SK-MEL-5 (cell line): ENCODE measurements around the gene SLIT3. TPM values are rescaled to one million over a fixed set of nuclear protein-coding genes. Genes with fewer than 3 reads are reported as not detected.
"Not testable (repeated sequence)": the region's sequence is repeated elsewhere in the genome, so short reads cannot be mapped to it uniquely, and the experiment has no call there.

ENCODE experiments used
- DNase-seq: peaks from one replicate; pipeline ENCODE4 v3.0.0-alpha.2; 2016; ENCODE audit warnings: low read depth, low spot score
- in situ Hi-C: cut with HindIII; loops from 2 replicates; pipeline ENCODE4 v1.10.0; 2016; ENCODE audit warnings: low sequenced_read_pairs, high pct_unique_total_duplicates, low pct_unique_long_range_greater_than_20kb
- total RNA-seq: library from RNA; depleted of rRNA; stranded (reverse); fragments of >200 nt; shearing (Covaris generic); gene quantifications from 2 replicates; pipeline ENCODE4 v1.2.3, GENCODE V29; 2014

Gene SLIT3
- total RNA-seq, 1 experiment from 2014 or later, result 0.63 TPM

- in situ Hi-C loops, result no loop called here
- no peak for DNase-seq
Observed at GRCh38 chr5:169148138-169148740, 152.7 kb downstream of the SLIT3 start.

- in situ Hi-C loops, result no loop called here
- no peak for DNase-seq
Observed at GRCh38 chr5:169147534-169147933, 153.4 kb downstream of the SLIT3 start.

GRCh38 chr5:169146158-169146557, 154.8 kb downstream of the SLIT3 start:
- in situ Hi-C loops, result no loop called here
- no peak for DNase-seq

- no peak for DNase-seq
- in situ Hi-C loops, result no loop called here
Observed at GRCh38 chr5:169142264-169142970, 158.5 kb downstream of the SLIT3 start.

GRCh38 chr5:169140215-169140614, 160.7 kb downstream of the SLIT3 start:
- in situ Hi-C loops, DNase-seq: not testable (repeated sequence)

GRCh38 chr5:169139480-169140050, 161.4 kb downstream of the SLIT3 start:
- DNase-seq, result no peak
- in situ Hi-C loops, result no loop called here

GRCh38 chr5:169133531-169133930, 167.4 kb downstream of the SLIT3 start:
- no peak for DNase-seq
- in situ Hi-C loops, result no loop called here

GRCh38 chr5:169132302-169132660, 168.7 kb downstream of the SLIT3 start:
- in situ Hi-C loops, result no loop called here

GRCh38 chr5:169131616-169132301, 169.2 kb downstream of the SLIT3 start:
- in situ Hi-C loops, result no loop called here
- DNase-seq, result no peak

More at GRCh38 chr5:169132302-169132660, 168.7 kb downstream of the SLIT3 start:
- DNase-seq, result no peak

GRCh38 chr5:169128679-169129078, 172.3 kb downstream of the SLIT3 start:
- in situ Hi-C loops, result no loop called here
- no peak for DNase-seq

GRCh38 chr5:169127431-169127830, 173.5 kb downstream of the SLIT3 start:
- in situ Hi-C loops, result no loop called here
- DNase-seq, result no peak

GRCh38 chr5:169126481-169127021, 174.4 kb downstream of the SLIT3 start:
- in situ Hi-C loops, result no loop called here
- no peak for DNase-seq

GRCh38 chr5:169125571-169125970, 175.4 kb downstream of the SLIT3 start:
- DNase-seq, result no peak
- in situ Hi-C loops, result no loop called here

GRCh38 chr5:169122951-169123350, 178.0 kb downstream of the SLIT3 start:
- no peak for DNase-seq
- in situ Hi-C loops, result no loop called here

GRCh38 chr5:169121630-169122420, 179.1 kb downstream of the SLIT3 start:
- DNase-seq, result no peak
- in situ Hi-C loops, result no loop called here

- no peak for DNase-seq
- in situ Hi-C loops, result no loop called here
Observed at GRCh38 chr5:169119288-169120048, 181.5 kb downstream of the SLIT3 start.

GRCh38 chr5:169116961-169117461, 183.9 kb downstream of the SLIT3 start:
- in situ Hi-C loops, result no loop called here
- peak; percentile 51 for DNase-seq
